NCI-H2171 (cell line): ENCODE data around the gene VGF.
"Not testable (repeated sequence)": the region's sequence is repeated elsewhere in the genome, so short reads cannot be mapped to it uniquely, and the experiment has no call there.

Experiments used
- DNase-seq: peaks from one replicate; lab custom pipeline; 2025; lab: John Stamatoyannopoulos, UW

The VGF gene

GRCh38 chr7:101165075-101165957, at the start of gene VGF:
TSS of gene VGF (minus strand) at chr7:101165569. CDS start at chr7:101164843, 726 bp downstream.
- peak; percentile 92 for DNase-seq

GRCh38 chr7:101212014-101212413, 46.6 kb upstream of the VGF start:
- no peak for DNase-seq

GRCh38 chr7:101211501-101211900, 46.1 kb upstream of the VGF start:
- DNase-seq: no peak

- DNase-seq: no peak
Observed at GRCh38 chr7:101210143-101210542, 44.8 kb upstream of the VGF start.

GRCh38 chr7:101208794-101209193, 43.4 kb upstream of the VGF start:
- no peak for DNase-seq

- no peak for DNase-seq
Observed at GRCh38 chr7:101207459-101207858, 42.1 kb upstream of the VGF start.

- DNase-seq: no peak
Observed at GRCh38 chr7:101206665-101207042, 41.3 kb upstream of the VGF start.

- DNase-seq: no peak
Observed at GRCh38 chr7:101205901-101206664, 40.7 kb upstream of the VGF start.

- DNase-seq: not testable (repeated sequence)
Observed at GRCh38 chr7:101203740-101204738, 38.7 kb upstream of the VGF start.

GRCh38 chr7:101202603-101202918, 37.2 kb upstream of the VGF start:
- no peak for DNase-seq

- no peak for DNase-seq
Observed at GRCh38 chr7:101201695-101202602, 36.6 kb upstream of the VGF start.

GRCh38 chr7:101200862-101201599, 35.7 kb upstream of the VGF start, which contains the start of gene MOGAT3:
TSS of gene MOGAT3 (minus strand) at chr7:101201036. CDS start at chr7:101200854, 182 bp downstream.
- DNase-seq: no peak

- no peak for DNase-seq
Observed at GRCh38 chr7:101200504-101200861, 35.1 kb upstream of the VGF start.

GRCh38 chr7:101199522-101199921, 34.2 kb upstream of the VGF start:
- not testable (repeated sequence) for DNase-seq

- no peak for DNase-seq
Observed at GRCh38 chr7:101198476-101198875, 33.1 kb upstream of the VGF start.

- DNase-seq: no peak
Observed at GRCh38 chr7:101197991-101198390, 32.6 kb upstream of the VGF start.

- DNase-seq: no peak
Observed at GRCh38 chr7:101195884-101196283, 30.5 kb upstream of the VGF start.

GRCh38 chr7:101189109-101189508, 23.7 kb upstream of the VGF start:
- DNase-seq: no peak

GRCh38 chr7:101186844-101187428, 21.6 kb upstream of the VGF start:
- no peak for DNase-seq

GRCh38 chr7:101186194-101186593, 20.8 kb upstream of the VGF start:
- no peak for DNase-seq
